GM10266 (cell line): ENCODE data around the gene AGRN.
A peak's percentile ranks its signal among the peaks of the same experiment; 100 is the strongest.
"Not testable (repeated sequence)": the region's sequence is repeated elsewhere in the genome, so short reads cannot be mapped to it uniquely, and the experiment has no call there.

ENCODE experiments used
- DNase-seq: peaks from one replicate; pipeline ENCODE4 v3.0.0; 2012; ENCODE audit errors: extremely low spot score
- TF ChIP-seq, protein P1 (sequence below): IDR thresholded peaks from 2 replicates; pipeline ENCODE4 v1.5.1; 2012; ENCODE audit warnings: mild to moderate bottlenecking, low read depth; ENCODE audit not compliant: control insufficient read depth, insufficient read depth; ENCODE audit errors: missing control alignments

AGRN gene

DNA sequence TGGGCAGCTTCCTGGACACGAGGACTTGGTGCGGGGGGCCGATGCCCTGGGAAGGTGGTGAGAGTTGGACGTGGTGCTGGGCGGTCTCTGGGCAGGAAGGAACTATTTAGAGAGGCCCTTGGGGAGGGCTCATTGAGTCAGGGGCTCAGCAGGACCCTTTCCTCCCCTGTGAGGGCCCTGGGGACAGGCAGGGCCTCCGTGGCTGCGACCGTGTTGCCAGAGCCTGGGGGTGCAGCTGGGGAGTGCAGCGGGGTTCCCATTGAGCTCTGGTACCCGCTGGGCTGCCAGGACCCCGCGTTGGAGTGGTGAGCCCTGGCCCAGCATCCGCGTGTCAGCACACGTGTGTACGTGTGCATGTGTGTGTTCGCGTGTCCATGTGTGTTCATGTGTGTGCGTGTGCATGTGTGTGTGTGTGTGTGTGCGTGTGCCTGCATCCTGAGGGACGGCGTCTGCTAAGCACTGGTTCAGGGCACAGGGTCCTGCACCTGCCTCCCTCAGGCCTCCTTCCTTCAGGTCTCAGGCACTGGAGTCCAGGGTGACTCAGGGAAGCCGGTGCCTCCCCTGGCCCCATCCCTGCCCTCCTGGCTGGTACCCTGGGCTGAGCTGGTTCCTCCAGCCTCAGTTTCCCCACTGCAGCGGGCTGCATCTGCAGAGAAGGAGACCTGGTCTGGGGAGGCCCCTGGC, 43.5 kb downstream of the AGRN start:
- TF ChIP-seq, protein P1, sequence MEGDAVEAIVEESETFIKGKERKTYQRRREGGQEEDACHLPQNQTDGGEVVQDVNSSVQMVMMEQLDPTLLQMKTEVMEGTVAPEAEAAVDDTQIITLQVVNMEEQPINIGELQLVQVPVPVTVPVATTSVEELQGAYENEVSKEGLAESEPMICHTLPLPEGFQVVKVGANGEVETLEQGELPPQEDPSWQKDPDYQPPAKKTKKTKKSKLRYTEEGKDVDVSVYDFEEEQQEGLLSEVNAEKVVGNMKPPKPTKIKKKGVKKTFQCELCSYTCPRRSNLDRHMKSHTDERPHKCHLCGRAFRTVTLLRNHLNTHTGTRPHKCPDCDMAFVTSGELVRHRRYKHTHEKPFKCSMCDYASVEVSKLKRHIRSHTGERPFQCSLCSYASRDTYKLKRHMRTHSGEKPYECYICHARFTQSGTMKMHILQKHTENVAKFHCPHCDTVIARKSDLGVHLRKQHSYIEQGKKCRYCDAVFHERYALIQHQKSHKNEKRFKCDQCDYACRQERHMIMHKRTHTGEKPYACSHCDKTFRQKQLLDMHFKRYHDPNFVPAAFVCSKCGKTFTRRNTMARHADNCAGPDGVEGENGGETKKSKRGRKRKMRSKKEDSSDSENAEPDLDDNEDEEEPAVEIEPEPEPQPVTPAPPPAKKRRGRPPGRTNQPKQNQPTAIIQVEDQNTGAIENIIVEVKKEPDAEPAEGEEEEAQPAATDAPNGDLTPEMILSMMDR, result no peak
- no peak for DNase-seq

DNA sequence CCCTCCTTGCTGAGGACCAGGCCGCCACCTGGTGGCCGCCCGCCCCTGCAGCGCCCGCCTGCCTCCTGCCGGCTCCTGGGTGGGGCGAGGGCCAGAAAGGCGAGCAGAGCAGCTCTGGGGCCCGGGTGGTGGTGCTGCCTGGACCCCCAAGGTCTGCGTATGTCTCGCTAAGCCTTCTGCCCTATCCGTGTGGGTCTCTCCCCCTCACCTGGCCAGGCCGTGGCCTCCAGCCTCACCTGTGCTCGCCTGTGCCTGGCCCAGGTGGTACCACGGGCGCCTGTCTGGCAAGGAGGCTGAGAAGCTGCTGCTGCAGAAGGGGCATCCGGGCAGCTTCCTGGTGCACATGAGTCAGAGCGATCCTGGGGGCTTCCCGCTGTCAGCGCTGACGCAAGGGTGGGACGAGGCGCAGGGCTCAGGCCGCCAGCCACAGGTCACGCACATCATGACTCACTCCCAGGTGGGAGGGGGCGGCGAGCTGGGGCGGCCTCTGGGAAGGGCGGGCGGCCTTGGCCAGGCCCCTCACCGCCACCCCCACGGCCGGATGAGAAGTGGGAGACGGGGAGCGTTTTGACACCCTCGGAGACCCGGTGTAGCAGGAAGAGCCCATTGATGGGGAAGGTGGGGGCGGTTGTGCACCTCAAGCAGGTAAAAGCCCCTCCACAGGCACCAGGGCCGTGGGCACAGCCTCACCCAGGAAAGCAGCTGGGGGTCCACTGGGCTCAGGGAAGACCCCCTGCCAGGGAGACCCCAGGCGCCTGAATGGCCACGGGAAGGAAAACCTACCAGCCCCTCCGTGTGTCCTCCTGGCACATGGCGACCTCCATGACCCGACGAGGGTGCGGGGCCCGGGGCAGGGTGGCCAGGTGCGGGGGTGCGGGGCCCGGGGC, 44.3 kb downstream of the AGRN start:
- DNase-seq, result peak; percentile 96
- TF ChIP-seq, protein P1, result peak; percentile 94

DNA sequence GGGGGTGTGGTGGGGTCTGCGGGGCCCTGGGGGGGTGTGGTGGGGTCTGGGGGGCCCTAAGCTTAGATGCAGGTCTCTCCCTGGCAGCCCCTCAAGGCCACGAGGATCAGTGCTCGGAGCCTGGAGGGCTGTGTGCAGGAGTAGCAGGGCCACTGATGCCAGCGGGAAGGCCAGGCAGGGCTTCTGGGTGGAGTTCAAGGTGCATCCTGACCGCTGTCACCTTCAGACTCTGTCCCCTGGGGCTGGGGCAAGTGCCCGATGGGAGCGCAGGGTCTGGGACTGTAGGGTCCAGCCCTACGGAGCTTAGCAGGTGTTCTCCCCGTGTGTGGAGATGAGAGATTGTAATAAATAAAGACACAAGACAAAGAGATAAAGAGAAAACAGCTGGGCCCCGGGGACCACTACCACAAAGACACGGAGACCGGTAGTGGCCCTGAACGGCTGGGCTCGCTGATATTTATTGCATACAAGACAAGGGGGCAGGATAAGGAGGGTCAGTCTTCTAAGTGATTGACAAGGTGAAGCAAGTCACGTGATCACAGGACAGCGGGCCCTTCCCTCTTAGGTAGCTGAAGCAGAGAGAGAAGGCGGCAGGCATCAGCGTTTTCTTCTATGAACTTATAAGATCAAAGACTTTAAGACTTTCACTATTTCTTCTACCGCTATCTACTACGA, 45.5 kb downstream of the AGRN start:
- TF ChIP-seq, protein P1, result no peak
- no peak for DNase-seq

DNA sequence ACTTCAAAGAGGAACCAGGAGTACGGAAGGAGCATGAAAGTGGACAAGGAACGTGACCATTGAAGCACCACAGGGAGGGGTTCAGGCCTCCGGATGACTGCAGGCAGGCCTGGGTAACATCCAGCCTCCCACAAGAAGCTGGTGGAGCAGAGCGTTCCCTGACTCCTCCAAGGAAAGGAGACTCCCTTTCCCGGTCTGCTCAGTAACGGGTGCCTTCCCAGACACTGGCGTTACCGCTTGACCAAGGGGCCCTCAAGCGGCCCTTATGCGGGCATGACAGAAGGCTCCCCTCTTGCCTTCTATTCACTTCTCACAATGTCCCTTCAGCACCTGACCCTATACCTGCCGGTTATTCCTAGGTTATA, 46.0 kb downstream of the AGRN start:
- DNase-seq, result not testable (repeated sequence)

DNA sequence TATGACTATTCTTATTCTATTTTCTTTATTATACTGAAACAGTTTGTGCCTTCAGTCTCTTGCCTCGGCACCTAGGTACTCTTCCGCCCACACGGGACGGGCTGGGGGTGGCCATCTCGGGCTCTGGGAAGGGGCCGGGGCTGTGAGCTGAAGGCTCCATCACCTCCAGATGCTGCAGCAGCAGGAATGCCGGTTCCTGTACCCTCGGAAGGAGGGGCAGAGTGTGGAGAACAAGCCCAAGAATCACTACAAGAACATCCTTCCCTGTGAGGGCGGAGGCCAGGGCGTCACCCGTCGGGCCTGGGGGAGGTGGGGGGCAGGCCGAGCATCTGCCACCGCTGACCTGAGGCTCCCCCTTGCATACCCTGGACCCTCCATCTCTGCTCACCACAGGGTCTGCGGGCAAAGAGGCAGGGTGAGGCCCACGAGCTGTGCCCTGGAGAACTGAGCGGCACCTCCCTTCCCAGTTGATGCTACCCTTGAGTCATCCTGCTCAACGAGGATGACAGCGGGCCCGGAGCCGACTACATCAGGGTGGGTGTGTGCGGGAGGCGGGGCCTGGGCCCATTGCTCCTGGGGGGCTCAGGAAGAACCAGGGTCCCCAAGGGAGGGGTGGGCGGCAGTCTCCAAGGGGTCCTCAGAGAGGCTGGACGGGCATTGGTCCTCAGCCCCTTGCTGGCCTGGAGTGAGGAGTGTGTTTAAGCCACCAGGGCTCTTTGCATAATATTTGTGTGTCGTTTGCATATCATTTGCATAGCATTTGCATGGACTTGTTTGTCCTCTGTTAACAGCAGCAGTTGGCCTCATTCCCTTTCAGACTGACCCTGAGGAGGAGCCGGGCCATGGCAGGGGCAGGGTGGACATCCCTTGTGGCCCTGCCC, 46.7 kb downstream of the AGRN start:
- TF ChIP-seq, protein P1, result no peak
- no peak for DNase-seq

DNA sequence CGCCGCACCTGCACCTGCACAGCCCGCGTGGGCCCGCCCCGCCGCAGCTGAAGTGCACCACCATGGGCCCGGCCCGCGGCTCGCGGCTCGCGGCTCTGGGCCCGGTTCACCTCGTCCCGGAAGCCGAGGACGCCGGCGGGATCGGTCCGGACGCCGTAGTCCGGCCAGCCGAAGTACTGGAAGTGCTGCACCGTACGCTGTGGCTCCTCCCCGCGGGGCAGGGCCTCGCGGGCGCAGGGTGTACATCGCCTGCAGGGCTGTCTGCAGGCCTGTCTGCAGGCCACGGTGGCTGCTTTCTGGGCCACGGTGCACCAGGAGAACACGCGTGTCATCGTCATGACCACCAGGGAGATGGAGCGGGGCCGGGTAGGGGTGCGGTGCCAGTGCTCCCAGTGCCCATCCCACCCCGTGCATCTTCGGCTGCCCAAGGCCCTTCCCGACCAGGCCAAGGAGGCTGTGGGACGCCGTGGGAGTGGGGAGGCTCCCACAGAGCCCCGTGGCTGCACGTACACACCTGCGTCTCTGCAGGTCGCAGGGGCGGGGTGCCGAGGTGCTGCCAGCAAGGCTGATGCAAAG, 47.5 kb downstream of the AGRN start:
- DNase-seq, result no peak
- TF ChIP-seq, protein P1, result no peak

DNA sequence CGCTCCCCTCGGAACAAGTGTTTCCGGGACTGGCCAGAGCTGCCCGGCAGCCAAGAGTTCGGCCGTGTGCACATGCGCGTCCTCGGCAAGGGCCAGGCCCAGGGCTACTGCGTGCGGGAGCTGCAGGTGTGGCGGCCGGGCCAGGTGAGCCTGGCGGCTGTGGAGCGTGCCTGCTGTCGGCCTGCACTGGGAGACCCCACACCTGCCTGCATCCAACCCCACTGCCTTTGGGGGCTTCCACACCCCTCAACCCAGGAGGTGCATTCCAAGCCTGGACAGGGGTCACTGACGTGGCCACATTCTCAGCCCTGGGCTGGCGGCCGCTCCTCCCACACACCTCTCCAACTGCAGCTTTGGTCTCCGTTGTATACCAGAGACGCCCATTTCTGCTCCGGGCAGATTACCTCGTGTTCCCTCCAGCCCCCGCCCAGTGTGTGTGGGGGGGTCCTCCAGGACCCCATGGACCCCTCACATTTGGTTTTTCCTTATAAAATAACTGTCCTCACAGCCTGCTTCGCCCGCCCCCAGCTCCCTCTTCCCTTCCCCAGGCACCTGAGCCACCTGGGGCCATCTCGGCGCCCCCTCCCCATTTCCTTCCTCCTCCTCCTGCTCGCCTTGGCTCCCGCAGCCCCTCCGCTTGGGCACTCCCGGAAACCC, 48.1 kb downstream of the AGRN start:
- TF ChIP-seq, protein P1, result no peak
- DNase-seq, result no peak
